Measurements from ENCODE around the gene CD36. TPM values are rescaled to one million over a fixed set of nuclear protein-coding genes. Genes with fewer than 3 reads are reported as not detected.

CD36 gene
- total and polyA plus RNA-seq, 2 of the 8 experiments (the other 6 are each of a cell fraction or from before 2014, with no cell fraction given): 0.33 to 0.60 TPM

GRCh38 chr7:80636709-80637108 is 1.7 kb upstream of the CD36 start (continued):
- no peak for TF ChIP-seq CHD7 (IDR thresholded peaks at IDR 0.05; ENCODE audit: insufficient replicate concordance, low read length)
- no peak for TF ChIP-seq EZH2 (IDR thresholded peaks at IDR 0.05; ENCODE audit: low read depth, low read length, severe bottlenecking)

All from H1 (cell line).